MM.1S (cell line): ENCODE results near the gene TSPAN31.
A peak's percentile ranks its signal among the peaks of the same experiment; 100 is the strongest.

Experiments
- DNase-seq: peaks from one replicate; pipeline ENCODE4 v3.0.0-alpha.2; 2015
- H2AFZ ChIP-seq: fragments of 300-600 bp; sonication (generic); 2 replicates; pipeline ENCODE4 v1.6.0; 2016; ENCODE audit warnings: antibody characterized with exemption, low read length
- H3F3A ChIP-seq: fragments of 300-600 bp; sonication (generic); 2 replicates; pipeline ENCODE4 v1.6.1; 2016; ENCODE audit warnings: mild to moderate bottlenecking, antibody characterized with exemption, low read length, moderate library complexity, mixed read lengths; ENCODE audit not compliant: insufficient read depth
- H3K27ac ChIP-seq: fragments of 300-600 bp; sonication (generic); 2 replicates; pipeline ENCODE4 v1.5.1; 2016; ENCODE audit warnings: mild to moderate bottlenecking, low read length
- H3K27me3 ChIP-seq: fragments of 300-600 bp; sonication (generic); replicated peaks from 2 replicates; pipeline ENCODE4 v1.6.0; 2016; ENCODE audit warnings: low read length; ENCODE audit not compliant: insufficient read depth
- H3K36me3 ChIP-seq: fragments of 300-600 bp; sonication (generic); replicated peaks from 2 replicates; pipeline ENCODE4 v1.6.1; 2016; ENCODE audit warnings: mild to moderate bottlenecking, low read length, mixed read lengths; ENCODE audit not compliant: insufficient read depth
- H3K4me1 ChIP-seq: fragments of 300-600 bp; sonication (generic); 2 replicates; pipeline ENCODE4 v1.6.1; 2016; ENCODE audit warnings: low read length, mixed read lengths
- H3K4me2 ChIP-seq: fragments of 300-600 bp; sonication (generic); 2 replicates; pipeline ENCODE4 v1.6.0; 2016; ENCODE audit warnings: low read depth, low read length
- H3K4me3 ChIP-seq: fragments of 300-600 bp; sonication (generic); 2 replicates; pipeline ENCODE4 v1.5.1; 2016; ENCODE audit warnings: low read length, mixed read lengths
- H3K79me2 ChIP-seq: fragments of 300-600 bp; sonication (generic); 2 replicates; pipeline ENCODE4 v1.6.1; 2016; ENCODE audit warnings: mixed run types, low read length, mixed read lengths
- H3K9ac ChIP-seq: fragments of 300-600 bp; sonication (generic); 2 replicates; pipeline ENCODE4 v1.6.1; 2016; ENCODE audit warnings: low read length, mixed read lengths
- H3K9me2 ChIP-seq: fragments of 300-600 bp; sonication (generic); replicated peaks from 2 replicates; pipeline ENCODE4 v1.6.1; 2016; ENCODE audit warnings: mild to moderate bottlenecking, low read length, mixed read lengths; ENCODE audit not compliant: insufficient read depth
- H3K9me3 ChIP-seq: fragments of 300-600 bp; sonication (generic); replicated peaks from 2 replicates; pipeline ENCODE4 v1.6.1; 2016; ENCODE audit warnings: mild to moderate bottlenecking, low read length, mixed read lengths; ENCODE audit not compliant: insufficient read depth
- H4K20me1 ChIP-seq: fragments of 300-600 bp; sonication (generic); 2 replicates; pipeline ENCODE4 v1.6.1; 2016; ENCODE audit warnings: mild to moderate bottlenecking, low read length, moderate library complexity, mixed read lengths; ENCODE audit not compliant: insufficient read depth
- EZH2 ChIP-seq: fragments of 300-600 bp; sonication (generic); optimal IDR thresholded peaks from 2 replicates; pipeline ENCODE3; 2017; ENCODE audit warnings: low read depth, mild to moderate bottlenecking, antibody characterized with exemption, low read length, mixed read lengths
- EZH2phosphoT487 ChIP-seq: fragments of 300-600 bp; sonication (generic); IDR thresholded peaks from 2 replicates; pipeline ENCODE4 v1.6.1; 2018; ENCODE audit warnings: antibody characterized with exemption, low read length
- TF ChIP-seq, protein P1 (sequence below): fragments of 300-600 bp; sonication (generic); IDR thresholded peaks from 2 replicates; pipeline ENCODE4 v1.5.1; 2016; ENCODE audit warnings: antibody characterized with exemption, low read length, mixed read lengths

Gene TSPAN31

GRCh38 chr12:57751788-57752667, 7.2 kb downstream of the TSPAN31 start, which contains the start of gene CDK4:
Gene CDK4, minus strand, starts transcription at chr12:57752310. Its CDS starts 593 bp downstream, at chr12:57751717.
- Histone ChIP-seq H3F3A (peaks cover 34% of the 10 kb centered on the region), H3K9ac (peak within 1 kb of the TSS; percentile 88), H3K79me2 (peaks cover 40% of the 10 kb centered on the region), H3K27ac (peak within 1 kb of the TSS; percentile 52), H3K9me3 (no peaks in the 10 kb centered on the region), H4K20me1 (no peaks in the 10 kb centered on the region), H3K4me2 (peak within 1 kb of the TSS; percentile 94), H2AFZ (peak within 1 kb of the TSS; percentile 66), H3K36me3 (peaks cover 6% of the 10 kb centered on the region; the same call in 1 of the 2 replicates), H3K4me1 (peaks cover 31% of the 10 kb centered on the region), H3K9me2 (no peaks in the 10 kb centered on the region), H3K4me3 (peak within 1 kb of the TSS; percentile 72), H3K27me3 (no peaks in the 10 kb centered on the region)
- TF ChIP-seq, protein P1, sequence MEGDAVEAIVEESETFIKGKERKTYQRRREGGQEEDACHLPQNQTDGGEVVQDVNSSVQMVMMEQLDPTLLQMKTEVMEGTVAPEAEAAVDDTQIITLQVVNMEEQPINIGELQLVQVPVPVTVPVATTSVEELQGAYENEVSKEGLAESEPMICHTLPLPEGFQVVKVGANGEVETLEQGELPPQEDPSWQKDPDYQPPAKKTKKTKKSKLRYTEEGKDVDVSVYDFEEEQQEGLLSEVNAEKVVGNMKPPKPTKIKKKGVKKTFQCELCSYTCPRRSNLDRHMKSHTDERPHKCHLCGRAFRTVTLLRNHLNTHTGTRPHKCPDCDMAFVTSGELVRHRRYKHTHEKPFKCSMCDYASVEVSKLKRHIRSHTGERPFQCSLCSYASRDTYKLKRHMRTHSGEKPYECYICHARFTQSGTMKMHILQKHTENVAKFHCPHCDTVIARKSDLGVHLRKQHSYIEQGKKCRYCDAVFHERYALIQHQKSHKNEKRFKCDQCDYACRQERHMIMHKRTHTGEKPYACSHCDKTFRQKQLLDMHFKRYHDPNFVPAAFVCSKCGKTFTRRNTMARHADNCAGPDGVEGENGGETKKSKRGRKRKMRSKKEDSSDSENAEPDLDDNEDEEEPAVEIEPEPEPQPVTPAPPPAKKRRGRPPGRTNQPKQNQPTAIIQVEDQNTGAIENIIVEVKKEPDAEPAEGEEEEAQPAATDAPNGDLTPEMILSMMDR: no peak
- no peak for TF ChIP-seq EZH2phosphoT487
- TF ChIP-seq EZH2: no peak
- peak; percentile 99 for DNase-seq

DNA sequence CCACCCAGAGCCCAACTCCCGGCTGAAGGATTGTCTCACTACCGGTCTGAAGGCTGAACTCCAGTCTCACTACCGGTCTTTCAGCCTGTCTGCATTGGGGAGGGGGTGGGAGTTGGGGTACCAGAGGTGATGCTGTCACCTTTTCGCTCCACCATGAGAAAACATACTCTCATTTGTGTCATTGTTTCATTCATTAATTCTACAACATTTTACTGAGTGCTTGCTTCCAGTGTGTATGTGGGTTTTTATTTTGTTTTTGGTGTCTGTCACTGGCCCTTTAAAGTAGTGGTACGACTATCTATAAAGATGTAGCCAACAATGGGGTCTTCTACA, 7.8 kb downstream of the TSPAN31 start:
- TF ChIP-seq, protein P1: no peak
- TF ChIP-seq EZH2: no peak
- TF ChIP-seq EZH2phosphoT487: no peak
- DNase-seq: no peak
- no peaks in the 10 kb centered on the region for H3K9me2 ChIP-seq
- peaks cover 40% of the 10 kb centered on the region for H3K79me2 ChIP-seq
- peak overlapping the region; percentile 46; the same call in 1 of the 2 replicates for H3K9ac ChIP-seq
- no peaks in the 10 kb centered on the region for H4K20me1 ChIP-seq
- H3K4me1 ChIP-seq: peaks cover 31% of the 10 kb centered on the region
- H3F3A ChIP-seq: peaks cover 30% of the 10 kb centered on the region
- peak overlapping the region; percentile 94 for H3K4me2 ChIP-seq
- peaks cover 4% of the 10 kb centered on the region; the same call in 1 of the 2 replicates for H3K36me3 ChIP-seq
- peak overlapping the region; percentile 55 for H3K4me3 ChIP-seq
- no peaks in the 10 kb centered on the region for H3K9me3 ChIP-seq
- H2AFZ ChIP-seq: peak overlapping the region; percentile 66
- peak overlapping the region; percentile 52; the same call in 1 of the 2 replicates for H3K27ac ChIP-seq
- no peaks in the 10 kb centered on the region for H3K27me3 ChIP-seq

- Histone ChIP-seq H3K9me3 (no peaks in the 10 kb centered on the region), H2AFZ (peak overlapping the region; percentile 82; the same call in 1 of the 2 replicates), H3K9me2 (no peaks in the 10 kb centered on the region), H3K4me1 (peaks cover 31% of the 10 kb centered on the region), H3K4me2 (peak overlapping the region; percentile 95), H3F3A (peaks cover 23% of the 10 kb centered on the region), H3K4me3 (peak overlapping the region; percentile 67; the same call in 1 of the 2 replicates), H3K79me2 (peaks cover 41% of the 10 kb centered on the region), H3K9ac (no peak overlapping the region), H4K20me1 (no peaks in the 10 kb centered on the region), H3K27me3 (no peaks in the 10 kb centered on the region), H3K36me3 (peaks cover 4% of the 10 kb centered on the region; the same call in 1 of the 2 replicates), H3K27ac (no peak overlapping the region; the same call in 1 of the 2 replicates)
- DNase-seq: no peak
- no peak for TF ChIP-seq EZH2phosphoT487
- TF ChIP-seq EZH2: no peak
- TF ChIP-seq, protein P1: no peak
Measured at GRCh38 chr12:57753756-57754337, 9.0 kb downstream of the TSPAN31 start.
